Measurements from ENCODE around the gene MARCHF10. TPM values are rescaled to one million over a fixed set of nuclear protein-coding genes. Genes with fewer than 3 reads are reported as not detected.

The MARCHF10 gene
- total RNA-seq, 4 donors from 2014 or later, result under 0.01 to 0.41 (median 0.18) TPM; not detected in 1

DNA sequence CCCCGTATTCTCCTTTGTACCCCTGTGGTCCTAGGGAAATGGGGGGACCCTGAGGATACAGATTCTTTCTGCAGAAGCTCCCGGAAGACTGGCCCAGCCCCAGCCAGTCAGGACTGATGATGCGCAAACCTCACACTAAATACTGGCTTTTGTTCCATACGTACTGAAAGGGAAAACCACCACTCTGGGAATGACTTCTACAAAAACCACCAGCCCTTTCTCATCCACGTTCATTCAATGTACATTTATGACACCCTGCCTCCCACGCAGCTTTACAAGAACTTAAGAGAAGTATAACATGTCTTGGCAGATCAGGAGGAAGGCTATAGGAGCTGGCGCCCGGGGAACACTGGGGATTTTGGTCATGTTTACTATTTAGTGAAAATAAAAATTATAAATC lies 70.6 kb downstream of the MARCHF10 start:
- H3K4me1 ChIP-seq, result no peaks in the 10 kb centered on the region
- H3K9me3 ChIP-seq, result no peaks in the 10 kb centered on the region
- no peaks in the 10 kb centered on the region for H3K36me3 ChIP-seq
- DNase-seq, result no peak
- TF ChIP-seq, protein P1, sequence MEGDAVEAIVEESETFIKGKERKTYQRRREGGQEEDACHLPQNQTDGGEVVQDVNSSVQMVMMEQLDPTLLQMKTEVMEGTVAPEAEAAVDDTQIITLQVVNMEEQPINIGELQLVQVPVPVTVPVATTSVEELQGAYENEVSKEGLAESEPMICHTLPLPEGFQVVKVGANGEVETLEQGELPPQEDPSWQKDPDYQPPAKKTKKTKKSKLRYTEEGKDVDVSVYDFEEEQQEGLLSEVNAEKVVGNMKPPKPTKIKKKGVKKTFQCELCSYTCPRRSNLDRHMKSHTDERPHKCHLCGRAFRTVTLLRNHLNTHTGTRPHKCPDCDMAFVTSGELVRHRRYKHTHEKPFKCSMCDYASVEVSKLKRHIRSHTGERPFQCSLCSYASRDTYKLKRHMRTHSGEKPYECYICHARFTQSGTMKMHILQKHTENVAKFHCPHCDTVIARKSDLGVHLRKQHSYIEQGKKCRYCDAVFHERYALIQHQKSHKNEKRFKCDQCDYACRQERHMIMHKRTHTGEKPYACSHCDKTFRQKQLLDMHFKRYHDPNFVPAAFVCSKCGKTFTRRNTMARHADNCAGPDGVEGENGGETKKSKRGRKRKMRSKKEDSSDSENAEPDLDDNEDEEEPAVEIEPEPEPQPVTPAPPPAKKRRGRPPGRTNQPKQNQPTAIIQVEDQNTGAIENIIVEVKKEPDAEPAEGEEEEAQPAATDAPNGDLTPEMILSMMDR (IDR thresholded peaks at IDR 0.05), result no peak
- TF ChIP-seq POLR2A (IDR thresholded peaks at IDR 0.05), result no peak
- H3K4me3 ChIP-seq, result no peak overlapping the region
- no peak overlapping the region for H3K27ac ChIP-seq
- no peaks in the 10 kb centered on the region for H3K27me3 ChIP-seq
- intact Hi-C loops (cut with DNase I; ENCODE audit: low total_unique reads), result no loop called here

DNA sequence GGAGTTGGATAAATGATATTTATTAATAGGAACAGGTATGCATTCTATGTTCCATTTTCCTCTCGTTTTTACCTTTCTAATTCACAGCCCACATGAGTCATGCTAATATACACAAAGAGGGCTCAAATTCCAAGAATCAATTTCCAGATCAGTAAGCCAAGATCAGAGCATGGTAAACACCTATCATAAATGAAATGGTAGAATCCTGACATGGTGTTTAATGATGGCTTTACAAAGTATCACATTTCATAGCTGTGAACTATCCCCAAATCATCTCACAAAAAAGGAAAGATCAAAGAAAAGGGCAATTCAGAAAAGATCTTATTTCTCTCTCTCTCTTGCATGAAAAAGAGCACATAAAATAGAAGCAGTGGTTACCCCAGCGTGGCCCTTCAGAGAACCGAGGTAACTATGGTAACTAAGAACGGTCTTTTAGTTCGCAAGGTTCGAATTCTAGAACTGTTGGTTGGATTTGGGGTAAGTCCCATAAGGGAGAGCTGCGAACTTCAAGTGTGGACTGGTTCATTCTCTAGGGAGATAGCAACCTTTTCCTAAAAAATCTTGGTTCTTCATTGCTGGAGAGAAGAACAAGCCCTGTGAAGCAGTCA lies 73.0 kb downstream of the MARCHF10 start:
- no peak for DNase-seq
- no peaks in the 10 kb centered on the region for H3K27me3 ChIP-seq
- H3K4me3 ChIP-seq, result no peak overlapping the region
- H3K36me3 ChIP-seq, result no peaks in the 10 kb centered on the region
- intact Hi-C loops (cut with DNase I; ENCODE audit: low total_unique reads), result no loop called here
- TF ChIP-seq POLR2A (IDR thresholded peaks at IDR 0.05), result no peak
- TF ChIP-seq, protein P1 (IDR thresholded peaks at IDR 0.05), result no peak
- no peaks in the 10 kb centered on the region for H3K4me1 ChIP-seq
- H3K9me3 ChIP-seq, result no peaks in the 10 kb centered on the region
- H3K27ac ChIP-seq, result no peak overlapping the region

DNA sequence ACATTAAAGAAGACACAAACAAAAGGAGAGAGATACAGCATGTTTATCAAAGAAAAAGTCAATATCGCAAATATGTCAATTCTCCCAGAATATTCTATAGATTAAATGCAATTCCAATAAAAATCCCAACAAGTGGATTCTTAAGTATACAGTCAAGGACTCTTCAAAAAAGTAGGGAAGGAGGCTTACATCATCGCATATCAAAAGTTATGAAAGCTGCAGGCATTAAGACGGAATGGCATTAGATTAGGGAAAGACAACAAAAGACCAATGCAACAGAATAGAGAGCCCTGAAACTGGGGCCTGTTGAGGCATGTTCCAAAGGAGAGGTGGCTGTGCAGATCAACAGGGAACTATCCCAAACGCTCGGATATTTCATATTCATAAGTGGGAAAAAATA lies 76.0 kb downstream of the MARCHF10 start:
- Histone ChIP-seq H3K4me3 (no peak overlapping the region), H3K36me3 (no peaks in the 10 kb centered on the region), H3K27me3 (no peaks in the 10 kb centered on the region), H3K9me3 (no peaks in the 10 kb centered on the region), H3K4me1 (no peaks in the 10 kb centered on the region), H3K27ac (no peak overlapping the region)
- DNase-seq, result no peak
- TF ChIP-seq, protein P1 (IDR thresholded peaks at IDR 0.05), result no peak
- TF ChIP-seq POLR2A (IDR thresholded peaks at IDR 0.05), result no peak
- intact Hi-C loops (cut with DNase I; ENCODE audit: low total_unique reads), result no loop called here

DNA sequence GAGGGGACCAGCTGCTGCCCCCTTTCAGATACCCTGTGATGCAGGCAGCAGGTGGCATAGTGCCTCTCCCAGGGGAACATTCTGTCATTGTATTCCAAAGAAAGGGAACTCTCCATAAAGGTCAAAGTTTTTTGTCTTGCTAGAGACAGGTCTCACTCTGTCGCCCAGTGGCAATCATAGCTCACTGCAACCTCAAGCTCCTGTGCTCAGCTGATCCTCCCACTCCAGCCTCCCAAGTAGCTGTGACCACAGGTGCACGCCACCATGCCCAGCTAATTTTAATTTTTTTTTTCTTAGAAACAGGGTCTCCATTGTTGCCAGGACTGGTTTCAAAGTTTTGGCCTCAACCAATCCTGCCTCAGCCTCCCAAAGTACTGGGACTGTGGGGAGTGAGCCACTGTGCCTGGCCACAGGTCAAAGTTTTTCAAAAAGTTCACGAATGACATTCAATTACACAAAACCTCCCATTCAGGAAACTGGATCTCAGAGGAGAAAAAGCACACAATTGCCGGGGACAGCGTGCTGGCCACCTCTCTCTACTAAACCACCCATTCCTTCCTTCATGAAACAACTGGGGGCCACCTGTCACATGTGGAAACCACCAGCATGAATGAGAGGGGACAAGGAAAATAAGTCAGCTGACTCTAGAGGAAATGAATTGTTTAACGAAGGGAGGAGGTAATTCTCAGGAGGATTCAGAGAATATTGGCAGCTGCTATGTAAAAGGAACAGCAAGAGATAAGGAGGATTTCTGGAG lies 80.0 kb downstream of the MARCHF10 start:
- H3K36me3 ChIP-seq, result no peaks in the 10 kb centered on the region
- intact Hi-C loops (cut with DNase I; ENCODE audit: low total_unique reads), result no loop called here
- no peaks in the 10 kb centered on the region for H3K4me1 ChIP-seq
- H3K27me3 ChIP-seq, result no peaks in the 10 kb centered on the region
- TF ChIP-seq, protein P1 (IDR thresholded peaks at IDR 0.05), result no peak
- TF ChIP-seq POLR2A (IDR thresholded peaks at IDR 0.05), result no peak
- no peaks in the 10 kb centered on the region for H3K9me3 ChIP-seq
- H3K27ac ChIP-seq, result no peak overlapping the region
- no peak for DNase-seq
- H3K4me3 ChIP-seq, result no peak overlapping the region

DNA sequence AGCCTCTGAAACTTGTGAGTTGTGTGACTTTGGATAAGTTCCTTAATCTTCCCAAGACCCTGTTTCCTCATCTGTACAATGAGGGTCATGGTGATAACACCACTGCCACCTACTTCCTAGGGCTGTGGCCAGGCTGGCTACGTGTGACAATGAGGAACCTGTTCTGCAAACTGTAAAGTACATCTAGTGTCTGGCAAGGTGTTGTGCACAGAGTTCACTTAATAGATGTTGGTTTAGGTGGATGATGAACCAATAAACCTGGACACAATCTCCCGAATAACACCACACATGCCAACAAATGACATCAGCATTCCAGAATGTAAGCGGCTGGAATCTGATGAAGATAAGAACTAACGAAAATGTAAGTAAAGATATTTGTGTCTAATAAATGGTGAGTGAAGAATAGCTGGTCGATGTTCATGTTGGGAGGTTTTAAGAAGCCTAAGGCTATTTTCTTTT lies 82.3 kb downstream of the MARCHF10 start:
- no peaks in the 10 kb centered on the region for H3K36me3 ChIP-seq
- H3K4me1 ChIP-seq, result no peaks in the 10 kb centered on the region
- no peak for TF ChIP-seq POLR2A (IDR thresholded peaks at IDR 0.05)
- TF ChIP-seq, protein P1 (IDR thresholded peaks at IDR 0.05), result no peak
- intact Hi-C loops (cut with DNase I; ENCODE audit: low total_unique reads), result no loop called here
- H3K27ac ChIP-seq, result no peak overlapping the region
- H3K9me3 ChIP-seq, result no peaks in the 10 kb centered on the region
- DNase-seq, result no peak
- no peaks in the 10 kb centered on the region for H3K27me3 ChIP-seq
- H3K4me3 ChIP-seq, result no peak overlapping the region
